Right renal cortex interstitium (tissue), 3 donors: ENCODE data around the gene INO80D. TPM values are rescaled to one million over a fixed set of nuclear protein-coding genes. Genes with fewer than 3 reads are reported as not detected.
"Not testable (repeated sequence)": the region's sequence is repeated elsewhere in the genome, so short reads cannot be mapped to it uniquely, and the experiment has no call there.

ENCODE experiments used
- DNase-seq, 3 donors: peaks; one replicate each; pipeline ENCODE4 v3.0.0-alpha.2; 2013; ENCODE audit warnings: low read depth in 3 of 3, low spot score in 2 of 3
- polyA plus RNA-seq, 3 donors: library from polyadenylated mRNA; unstranded; fragments of 120-200 nt; gene quantifications; one replicate each; pipeline ENCODE4 v1.2.1, GENCODE V29; 2013; ENCODE audit not compliant: insufficient read length in 3 of 3

The INO80D gene
- polyA plus RNA-seq, 3 donors = 9.0 to 10.0 (median 9.1) TPM

- no peak for DNase-seq
These were observed 101.6 kb downstream of the INO80D start for GRCh38 chr2:205984381-205984780.

- DNase-seq = no peak
These were observed 103.1 kb downstream of the INO80D start for GRCh38 chr2:205982776-205983327.

- DNase-seq = not testable (repeated sequence)
These were observed 107.2 kb downstream of the INO80D start for GRCh38 chr2:205978728-205979127.

GRCh38 chr2:205977699-205978098, 108.3 kb downstream of the INO80D start:
- DNase-seq = not testable (repeated sequence)

- DNase-seq = not testable (repeated sequence)
These were observed 108.9 kb downstream of the INO80D start for GRCh38 chr2:205976934-205977659.

- no peak for DNase-seq
These were observed 109.7 kb downstream of the INO80D start for GRCh38 chr2:205976120-205976814.

GRCh38 chr2:205975082-205975949, 110.7 kb downstream of the INO80D start:
- DNase-seq = peak in 2 of 3 donors; percentile 40 to 54

- DNase-seq = no peak
These were observed 113.9 kb downstream of the INO80D start for GRCh38 chr2:205972113-205972512.

GRCh38 chr2:205970348-205970747, 115.6 kb downstream of the INO80D start:
- DNase-seq = no peak

- no peak for DNase-seq
These were observed 116.4 kb downstream of the INO80D start for GRCh38 chr2:205969584-205969983.

- DNase-seq = no peak
These were observed 118.4 kb downstream of the INO80D start for GRCh38 chr2:205967391-205968075.

GRCh38 chr2:205965707-205966106, 120.3 kb downstream of the INO80D start:
- no peak for DNase-seq

- no peak for DNase-seq
These were observed 121.7 kb downstream of the INO80D start for GRCh38 chr2:205964111-205964761.

- DNase-seq = no peak
These were observed 126.5 kb downstream of the INO80D start for GRCh38 chr2:205959521-205959920.

- no peak for DNase-seq
These were observed 128.4 kb downstream of the INO80D start for GRCh38 chr2:205957452-205958154.

GRCh38 chr2:205954707-205955106, 131.3 kb downstream of the INO80D start:
- DNase-seq = no peak

- DNase-seq = no peak
These were observed 133.7 kb downstream of the INO80D start for GRCh38 chr2:205952282-205952681.

- no peak for DNase-seq
These were observed 137.1 kb downstream of the INO80D start for GRCh38 chr2:205948883-205949282.

- DNase-seq = no peak
These were observed 137.5 kb downstream of the INO80D start for GRCh38 chr2:205948496-205948837.
